HG03442 (cell line): Measurements from ENCODE around the gene WDR86.

Source experiments
- ATAC-seq: cut with Tn5 transposase; IDR thresholded peaks from one replicate; pipeline ENCODE4 v1.9.1; 2021; ENCODE audit warnings: mild to moderate bottlenecking, moderate library complexity; ENCODE audit not compliant: unreplicated experiment

WDR86 gene, protein sequence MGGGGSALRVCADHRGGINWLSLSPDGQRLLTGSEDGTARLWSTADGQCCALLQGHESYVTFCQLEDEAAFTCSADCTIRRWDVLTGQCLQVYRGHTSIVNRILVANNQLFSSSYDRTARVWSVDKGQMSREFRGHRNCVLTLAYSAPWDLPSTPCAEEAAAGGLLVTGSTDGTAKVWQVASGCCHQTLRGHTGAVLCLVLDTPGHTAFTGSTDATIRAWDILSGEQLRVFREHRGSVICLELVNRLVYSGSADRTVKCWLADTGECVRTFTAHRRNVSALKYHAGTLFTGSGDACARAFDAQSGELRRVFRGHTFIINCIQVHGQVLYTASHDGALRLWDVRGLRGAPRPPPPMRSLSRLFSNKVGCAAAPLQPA

DNA sequence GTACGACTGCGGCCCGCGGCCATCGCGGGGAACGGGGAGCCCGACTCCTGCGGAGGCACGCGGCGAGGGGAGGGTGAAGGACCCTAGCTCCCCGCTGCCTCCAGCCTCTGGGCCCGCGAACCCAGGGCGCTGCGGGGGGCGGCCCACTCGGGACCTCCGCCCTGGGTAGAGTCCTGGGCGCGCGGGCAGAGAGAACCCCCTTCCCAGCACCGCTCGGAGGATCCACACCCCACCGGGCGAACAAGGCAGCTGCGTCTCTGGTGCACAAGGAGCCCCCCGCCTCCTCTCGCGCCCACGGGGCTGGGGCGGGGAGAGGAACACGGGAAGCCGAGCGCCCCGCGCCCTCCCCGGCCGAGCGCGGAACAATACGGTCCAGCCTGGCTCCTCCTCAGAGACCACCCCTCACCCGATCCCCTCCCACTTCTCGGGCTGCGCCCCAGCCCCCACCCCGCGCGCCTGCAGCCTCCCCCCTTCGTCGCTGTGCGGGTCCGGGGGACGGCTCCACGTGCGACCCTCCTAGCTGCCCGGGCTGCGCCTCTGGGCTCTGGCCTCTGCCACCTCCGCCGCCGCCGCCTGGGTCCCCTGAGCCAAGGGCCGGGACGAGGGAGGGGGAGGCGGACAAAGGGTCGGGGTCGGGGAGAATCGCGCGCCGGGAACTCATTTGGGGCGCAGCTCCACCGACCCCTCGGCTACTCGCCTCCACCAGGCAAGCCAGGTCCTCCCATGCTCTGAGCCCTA, at the start of gene WDR86:
WDR86 (minus strand) TSS at position 372 of the 738 bp plus-strand sequence. CDS start 449 bp downstream, outside the sequence.
- ATAC-seq, result no peak

DNA sequence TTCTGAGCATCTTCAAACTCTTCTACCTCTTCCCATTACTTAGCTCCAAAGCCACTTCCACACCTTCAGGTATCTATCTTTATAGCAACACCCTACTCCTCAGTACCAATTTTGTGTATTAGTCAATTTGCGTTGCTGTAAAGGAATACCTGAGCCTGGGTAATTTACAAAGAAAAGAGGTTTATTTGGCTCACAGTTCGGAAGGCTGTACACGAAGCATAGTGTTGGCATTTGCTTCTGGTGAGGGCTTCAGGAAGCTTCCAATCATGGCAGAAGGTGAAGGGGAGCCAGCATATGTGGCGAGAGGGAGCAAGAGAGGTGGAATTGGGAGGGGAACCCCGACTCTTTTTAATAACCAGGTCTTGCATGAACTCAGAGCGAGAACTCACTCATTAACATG, 47.7 kb upstream of the WDR86 start:
- ATAC-seq, result no peak

DNA sequence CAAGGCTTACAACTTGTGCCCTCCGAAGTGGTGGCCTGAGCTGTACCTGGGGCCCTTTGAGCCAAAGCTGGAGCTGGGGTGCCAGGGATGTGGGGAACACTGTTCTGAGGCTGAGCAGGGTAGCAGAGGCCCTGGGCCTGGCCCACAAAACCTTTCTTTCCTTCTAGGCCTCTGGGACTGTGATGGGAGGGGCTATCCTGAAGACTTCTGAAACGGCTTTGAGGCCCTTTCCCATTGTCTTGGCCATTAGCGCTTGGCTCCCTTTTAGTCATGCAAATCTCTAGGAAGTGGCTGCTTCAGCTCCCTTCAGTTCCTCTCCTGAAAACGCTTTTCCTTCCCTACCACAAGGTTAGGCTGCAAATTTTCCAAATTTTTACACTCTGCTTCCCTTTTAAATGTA, 46.9 kb upstream of the WDR86 start:
- ATAC-seq, result no peak

DNA sequence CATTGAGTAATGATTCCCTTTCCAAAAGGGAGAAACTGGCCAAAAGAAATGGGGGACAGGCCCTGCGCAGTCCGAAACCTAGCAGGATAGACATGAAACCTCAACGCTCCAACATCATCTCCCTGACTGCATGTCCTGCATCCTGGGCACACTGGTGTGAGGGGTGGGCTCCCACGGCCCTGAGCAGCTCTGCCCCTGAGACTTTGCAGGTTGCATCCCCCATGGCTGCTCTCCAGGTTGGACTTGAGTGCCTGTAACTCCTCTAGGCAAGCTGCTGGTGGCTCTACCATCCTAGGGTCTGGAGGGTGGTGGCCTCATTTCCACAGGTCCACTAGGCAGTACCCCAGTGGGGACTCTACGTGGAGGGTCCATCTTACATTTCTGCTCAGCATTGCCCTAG, 46.4 kb upstream of the WDR86 start:
- no peak for ATAC-seq

DNA sequence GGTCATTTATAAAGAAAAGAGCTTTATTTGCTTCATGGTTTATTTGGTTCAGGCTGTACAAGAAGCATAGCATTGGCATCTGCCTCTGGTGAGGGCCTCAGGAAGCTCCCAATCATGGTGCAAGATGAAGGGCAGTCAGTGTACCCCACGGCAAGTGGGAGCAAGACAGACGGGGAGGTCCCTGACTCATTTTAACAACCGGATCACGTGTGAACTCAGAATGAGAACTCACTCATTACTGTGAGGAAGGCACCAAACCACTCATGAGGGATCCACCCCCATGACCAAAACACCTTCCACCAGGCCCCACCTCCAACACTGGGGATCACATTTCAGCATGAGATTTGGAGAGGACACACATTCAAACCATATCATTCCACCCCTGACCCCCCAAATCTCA, 45.9 kb upstream of the WDR86 start:
- no peak for ATAC-seq

DNA sequence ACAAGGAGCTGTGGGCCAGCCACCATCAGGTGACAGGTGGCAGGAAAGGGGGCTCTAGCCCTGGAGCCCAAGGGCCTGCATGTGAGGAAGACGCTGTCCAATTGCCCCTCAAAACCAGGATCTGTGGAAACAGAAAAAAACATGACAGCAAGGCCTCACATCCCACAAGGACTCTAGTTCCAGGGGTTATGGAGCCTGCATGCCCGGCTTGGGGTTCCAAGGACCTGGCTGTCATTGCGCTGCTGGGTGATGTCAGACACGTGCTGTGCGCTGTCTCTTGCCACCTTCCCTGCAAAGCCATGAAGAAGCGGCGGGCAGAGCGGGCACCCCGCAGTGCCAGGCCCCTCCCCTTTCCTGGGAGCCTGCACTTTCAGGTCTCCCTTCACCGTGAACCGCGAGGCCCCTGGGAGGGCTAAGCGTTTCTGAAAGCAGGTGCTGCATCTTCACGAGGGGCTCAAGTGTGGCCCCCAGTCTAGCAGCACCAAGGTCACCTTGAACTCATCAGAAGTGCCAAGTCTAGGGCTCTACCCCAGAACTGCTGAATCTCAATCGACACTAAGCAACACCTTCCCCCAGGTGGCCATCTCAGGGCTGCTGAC, 45.2 kb upstream of the WDR86 start:
- ATAC-seq, result no peak

DNA sequence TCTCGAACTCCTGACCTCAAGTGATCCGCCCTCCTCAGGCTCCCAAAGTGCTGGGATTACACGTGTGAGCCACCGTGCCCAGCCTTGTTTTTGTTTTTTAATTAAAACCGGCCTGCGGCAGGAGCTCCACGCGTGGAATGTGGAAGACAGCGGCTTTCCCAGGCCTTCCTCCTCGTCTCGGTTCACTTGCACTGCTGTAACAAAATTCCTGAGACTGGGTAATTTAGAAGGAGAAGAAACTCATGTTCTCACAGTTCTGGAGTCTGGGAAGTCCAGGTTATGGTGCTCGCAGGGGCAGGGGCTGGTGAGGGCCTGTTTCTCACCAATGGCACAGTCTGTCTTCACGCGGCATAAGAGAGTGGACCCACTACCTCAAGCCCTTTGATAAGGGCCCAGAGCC, 44.5 kb upstream of the WDR86 start:
- no peak for ATAC-seq

DNA sequence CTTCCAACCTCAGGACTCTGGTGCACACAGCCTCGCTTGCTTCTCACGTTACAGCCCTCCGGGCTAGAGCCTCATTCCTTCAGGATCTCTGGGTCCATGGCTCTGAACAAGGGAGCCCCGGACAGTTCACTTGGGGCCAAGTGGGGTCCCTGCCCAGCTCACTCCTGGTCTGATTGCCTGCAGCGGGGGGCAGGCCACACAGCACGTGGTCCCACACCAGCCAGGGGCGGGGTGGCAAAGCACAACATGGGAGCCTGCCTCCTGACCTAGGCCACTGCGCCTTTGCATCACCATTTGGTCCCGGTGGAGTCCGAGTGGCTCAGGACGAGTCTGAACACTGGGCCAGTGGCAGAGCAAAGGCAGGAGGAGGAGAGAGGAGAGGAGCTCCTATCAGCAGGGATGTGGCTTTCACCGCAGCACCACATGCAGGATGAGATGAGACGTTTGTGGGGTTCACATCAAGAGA, 43.5 kb upstream of the WDR86 start:
- ATAC-seq, result no peak

DNA sequence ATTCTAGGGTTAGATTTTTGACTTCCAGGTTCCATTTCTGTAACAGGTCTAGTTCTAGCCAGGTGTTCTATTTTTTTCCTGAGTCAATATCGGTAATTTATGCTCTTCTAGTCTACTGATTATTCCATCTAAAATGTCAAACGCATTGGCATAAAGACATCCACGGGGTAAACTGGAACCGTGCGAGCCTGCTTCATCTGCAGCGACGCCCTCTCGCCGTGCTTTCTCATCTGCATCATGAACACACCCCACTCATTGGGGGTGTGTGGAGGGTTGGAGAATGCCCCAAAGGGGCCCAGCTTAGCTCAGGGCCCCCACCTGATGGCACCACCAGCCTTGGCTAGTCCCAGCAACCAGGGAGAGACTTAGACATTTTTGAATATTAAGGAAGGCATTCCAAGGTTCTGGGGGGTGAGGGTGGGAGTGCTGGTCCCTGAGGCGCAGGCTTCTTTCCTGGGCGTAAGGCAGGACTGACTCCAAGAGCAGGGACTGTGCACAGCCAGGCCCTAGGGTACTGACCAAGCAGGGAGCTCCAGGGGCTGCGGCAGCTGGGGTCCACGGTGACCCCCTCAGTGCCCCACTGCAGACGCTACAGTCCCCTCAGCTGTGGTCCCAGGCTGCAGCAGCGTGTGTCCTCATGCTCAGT, 43.0 kb upstream of the WDR86 start:
- ATAC-seq, result no peak

DNA sequence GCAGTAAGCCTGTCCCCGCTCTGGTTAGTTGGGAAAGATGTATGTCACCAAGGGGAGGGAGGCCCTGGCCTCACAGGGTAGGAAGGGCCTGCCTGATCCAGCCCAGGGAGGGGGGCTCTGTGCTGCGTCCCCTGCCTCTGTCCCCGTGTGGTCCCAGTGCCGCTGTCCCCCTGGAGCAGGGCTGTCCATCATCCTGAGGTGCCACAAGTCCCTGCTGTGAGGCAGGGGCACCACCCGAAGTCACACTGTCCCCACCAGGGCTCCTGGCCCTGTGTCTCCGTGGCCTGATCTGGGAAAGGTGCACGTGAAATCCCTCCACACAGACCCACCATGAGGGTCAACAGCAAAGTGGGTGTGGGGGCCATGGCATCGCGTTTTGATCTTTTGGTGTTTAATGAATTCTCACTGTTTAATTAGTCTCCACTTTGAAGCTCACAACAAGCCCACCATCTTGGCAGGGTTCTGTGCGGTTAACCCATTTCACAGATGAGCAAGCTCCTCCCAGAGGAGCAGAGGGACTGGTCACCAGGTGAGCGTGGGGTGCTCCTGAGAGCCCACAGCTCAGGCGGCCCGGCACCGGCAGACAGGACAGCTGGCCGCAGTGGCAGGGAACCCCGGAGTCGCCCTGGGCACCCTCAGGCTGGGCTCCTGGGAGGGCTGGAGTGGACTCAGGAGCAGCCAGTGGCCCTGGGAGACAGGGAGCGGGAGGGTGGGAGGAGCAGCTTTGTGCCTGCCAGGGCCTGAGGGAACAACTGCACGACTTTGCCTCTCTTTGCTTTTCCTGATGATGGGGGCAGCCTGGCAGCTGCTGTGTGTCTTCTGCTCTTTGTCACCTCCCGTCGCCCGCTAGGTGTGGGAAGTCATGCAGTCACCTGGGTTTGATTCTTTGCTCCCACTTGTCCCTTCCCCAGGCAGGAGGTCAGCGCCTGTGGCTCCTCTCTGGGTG, 42.1 kb upstream of the WDR86 start:
- no peak for ATAC-seq

DNA sequence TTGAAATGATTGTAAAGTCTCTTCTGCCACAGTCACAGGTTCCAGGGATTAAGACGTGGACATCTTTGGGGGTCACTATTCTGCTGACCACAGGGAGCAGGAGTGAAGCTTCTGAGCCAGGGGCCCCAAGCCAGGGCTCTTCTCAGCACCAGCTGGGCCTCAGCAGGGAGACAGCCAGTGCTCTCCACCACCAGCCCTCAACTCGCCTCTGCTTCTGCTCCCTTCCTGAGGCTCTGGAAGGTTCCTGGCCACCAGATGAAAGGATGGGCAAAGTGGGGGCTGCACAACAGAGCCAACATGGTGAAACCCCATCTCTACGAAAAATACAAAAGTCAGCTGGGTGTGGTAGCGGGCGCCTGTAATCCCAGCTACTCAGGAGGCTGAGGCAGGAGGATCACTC, 41.3 kb upstream of the WDR86 start:
- ATAC-seq, result no peak

DNA sequence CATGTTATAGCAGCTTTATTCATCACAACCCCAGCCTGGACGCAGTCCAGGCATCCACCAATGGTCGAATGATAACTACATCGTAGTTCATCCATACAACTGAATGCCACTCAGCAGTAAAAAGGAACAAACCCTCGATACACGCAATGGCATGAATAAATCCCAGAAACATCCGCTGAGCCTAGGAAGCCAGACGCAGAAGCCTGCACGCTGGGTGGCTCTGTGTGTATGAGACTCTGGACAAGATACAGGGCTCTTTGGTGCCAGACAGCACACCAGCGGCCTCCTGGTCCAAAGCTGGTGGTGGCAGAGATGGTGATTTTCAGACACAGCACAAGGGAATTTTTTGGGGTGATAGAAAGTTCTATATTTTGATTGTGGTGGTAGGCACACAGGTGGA, 40.2 kb upstream of the WDR86 start:
- ATAC-seq, result no peak

DNA sequence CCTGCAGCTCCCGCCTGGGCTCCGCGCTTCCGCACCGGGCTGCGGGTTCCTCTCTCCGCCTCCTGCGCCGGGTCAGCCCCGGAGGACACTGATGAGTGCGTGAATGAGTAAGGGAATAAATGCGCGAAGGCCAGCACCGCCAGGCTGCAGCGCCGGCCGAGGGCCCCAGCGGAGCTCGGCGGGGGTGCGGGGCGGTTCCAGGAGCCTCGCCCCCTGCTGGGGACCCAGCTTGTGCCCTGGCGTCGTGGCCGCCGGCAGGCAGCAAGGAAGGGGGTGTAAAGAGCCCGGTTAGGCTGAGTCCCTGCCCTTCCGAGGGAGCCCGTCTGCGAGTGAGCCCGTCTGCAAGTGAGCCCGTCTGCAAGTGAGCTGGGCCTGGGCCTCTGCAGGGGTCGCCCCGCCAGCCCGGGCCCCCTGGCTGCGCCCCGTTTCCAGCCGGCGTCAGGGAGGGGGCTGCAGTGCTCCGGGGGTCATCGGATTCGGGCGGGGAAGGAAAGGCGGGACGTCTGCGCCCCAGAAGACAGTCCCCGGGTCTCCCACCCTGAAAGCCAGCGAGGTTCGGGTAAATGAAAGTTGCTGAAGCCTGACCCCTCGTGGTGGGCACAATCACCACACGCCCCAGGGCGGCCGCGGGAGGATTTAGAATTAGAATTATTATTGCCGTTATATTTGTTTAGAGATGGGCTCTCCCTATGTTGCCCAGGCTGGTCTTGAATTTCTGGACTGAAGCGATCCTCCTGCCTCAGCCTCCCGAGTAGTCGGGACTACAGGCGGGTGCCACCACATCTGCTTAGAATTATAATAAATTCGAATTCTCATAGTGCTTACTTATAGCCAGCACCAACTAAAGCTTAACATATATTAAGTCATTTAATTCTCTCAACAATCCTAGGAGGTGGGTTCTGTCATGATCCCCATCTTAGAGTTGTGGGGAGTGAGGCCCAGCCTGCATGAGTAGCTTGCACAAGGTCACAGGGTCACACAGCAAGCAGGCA, 38.7 kb upstream of the WDR86 start:
- ATAC-seq, result peak; percentile 46

DNA sequence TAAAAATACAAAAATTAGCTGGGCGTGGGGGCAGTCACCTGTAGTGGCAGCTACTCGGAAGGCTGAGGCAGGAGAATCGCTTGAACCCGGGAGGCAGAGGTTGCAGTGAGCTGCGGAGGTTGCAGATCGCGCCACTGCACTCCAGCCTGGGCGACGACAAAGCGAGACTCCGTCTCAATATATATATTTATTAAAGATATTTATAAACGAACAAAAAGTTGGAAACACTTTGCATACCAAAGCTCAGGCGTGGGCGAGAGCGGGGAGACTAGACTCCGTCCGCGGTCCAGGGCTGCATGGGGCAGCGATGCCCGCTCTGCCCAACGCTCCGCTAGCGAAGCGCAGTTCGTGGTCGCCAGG, 38.0 kb upstream of the WDR86 start:
- ATAC-seq, result no peak

DNA sequence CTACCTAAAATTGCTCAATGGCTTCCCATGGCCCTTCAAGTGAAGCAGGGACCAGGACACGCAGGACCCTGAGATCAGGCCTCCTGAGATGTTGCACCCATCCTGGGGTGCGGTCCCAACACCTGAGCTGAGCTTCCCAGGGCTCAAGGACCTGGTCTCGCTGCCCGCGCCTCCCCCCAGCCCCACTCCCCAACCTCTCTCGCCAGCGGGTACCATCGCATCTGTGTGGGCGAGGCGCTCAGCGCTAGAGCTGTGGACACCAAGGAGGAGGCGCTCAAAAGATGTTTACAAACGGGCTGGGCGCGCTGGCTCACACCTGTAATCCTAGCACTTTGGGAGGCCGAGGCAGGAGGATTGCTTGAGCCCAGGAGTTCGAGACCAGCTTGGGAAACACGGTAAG, 37.5 kb upstream of the WDR86 start:
- no peak for ATAC-seq

DNA sequence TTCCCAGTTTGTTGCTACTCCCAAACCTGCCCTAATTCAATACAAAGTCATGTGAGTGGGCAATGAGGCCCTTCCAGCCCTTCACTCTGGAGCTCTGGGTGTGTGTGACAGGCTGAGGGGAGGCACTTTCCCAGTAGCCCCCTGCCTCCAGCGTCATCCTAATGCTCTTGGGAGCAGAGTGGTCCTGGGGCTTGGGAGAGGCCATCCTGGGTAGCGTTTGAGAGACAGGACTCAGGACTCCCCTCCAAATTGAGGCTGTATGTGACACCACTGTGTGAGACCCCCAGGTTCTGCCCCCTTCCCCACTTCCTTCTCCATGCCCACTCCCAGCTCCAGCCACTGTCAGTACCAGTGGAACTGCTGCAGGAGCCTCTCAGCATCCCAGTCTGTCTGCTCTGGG, 36.6 kb upstream of the WDR86 start:
- no peak for ATAC-seq

DNA sequence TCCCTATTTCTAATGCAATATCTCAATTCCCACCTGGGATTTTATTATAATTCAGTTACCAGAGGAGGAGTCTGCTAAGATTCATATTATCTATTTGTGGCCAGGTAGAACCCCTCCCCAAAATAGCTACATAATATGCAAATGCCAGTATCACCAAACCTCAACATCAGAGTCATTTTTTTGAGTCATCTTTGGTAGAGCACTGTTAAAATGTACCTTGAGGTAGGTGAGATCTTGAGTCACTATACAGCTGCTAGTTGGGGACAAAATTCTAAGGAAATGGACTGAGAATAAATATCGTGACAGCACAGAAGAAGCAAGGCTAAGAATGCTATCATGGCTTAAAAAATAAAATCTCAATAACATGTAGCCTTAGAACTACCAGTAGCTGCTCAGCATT, 34.8 kb upstream of the WDR86 start:
- ATAC-seq, result no peak

DNA sequence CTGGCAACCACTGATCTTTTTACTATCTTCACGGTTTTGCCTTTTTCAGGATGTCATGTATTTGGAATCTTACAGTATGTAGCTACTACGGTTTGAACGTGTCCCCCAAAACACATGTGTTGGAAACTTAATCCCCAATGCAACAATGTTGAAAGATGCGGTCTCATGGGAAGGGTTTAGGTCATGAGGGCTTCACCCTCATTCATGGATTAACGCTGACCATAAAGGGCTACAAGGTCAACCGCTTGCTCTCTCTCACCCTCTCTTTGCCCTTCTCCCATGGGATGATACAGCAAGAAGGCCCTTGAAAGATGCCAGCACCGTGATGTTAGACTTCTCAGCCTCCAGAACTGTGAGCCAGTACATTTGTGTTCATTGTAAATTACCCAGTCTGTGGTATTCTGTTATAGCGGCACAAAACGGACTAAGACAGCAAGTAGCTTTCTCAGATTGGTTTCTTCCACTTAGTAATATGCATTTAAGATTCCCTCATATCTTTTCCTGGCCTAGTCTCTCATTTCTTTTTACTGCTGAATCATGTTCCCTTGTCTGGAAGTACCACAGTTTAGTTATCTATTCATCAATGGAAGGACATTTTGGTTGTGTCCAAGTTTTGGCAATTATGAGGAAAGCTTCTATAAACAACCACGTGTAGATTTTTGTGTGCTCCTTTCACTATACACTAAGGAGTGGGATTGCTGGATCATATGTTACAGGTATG, 33.1 kb upstream of the WDR86 start:
- ATAC-seq, result no peak
